Prostate gland (tissue), 2 donors: Measurements from ENCODE around the gene NFKBIL1.

Source experiments
- POLR2AphosphoS5 ChIP-seq: sonication (generic); formaldehyde crosslinking; IDR thresholded peaks from one replicate; pipeline ENCODE4 v1.6.1; 2017; ENCODE audit warnings: antibody characterized with exemption
- TF ChIP-seq, protein P1 (sequence below), 4 experiments: fragments of 200-600 bp in 2 of 4; fragments of 450-650 bp in 2 of 4; sonication (generic) in 2 of 4; IDR thresholded peaks; 1 replicate in 3 of 4; 2 replicates in 1 of 4; pipeline ENCODE4 v1.5.1; 2016 to 2019; ENCODE audit warnings: antibody characterized with exemption in 4 of 4, mild to moderate bottlenecking in 2 of 4, moderate library complexity in 2 of 4

DNA sequence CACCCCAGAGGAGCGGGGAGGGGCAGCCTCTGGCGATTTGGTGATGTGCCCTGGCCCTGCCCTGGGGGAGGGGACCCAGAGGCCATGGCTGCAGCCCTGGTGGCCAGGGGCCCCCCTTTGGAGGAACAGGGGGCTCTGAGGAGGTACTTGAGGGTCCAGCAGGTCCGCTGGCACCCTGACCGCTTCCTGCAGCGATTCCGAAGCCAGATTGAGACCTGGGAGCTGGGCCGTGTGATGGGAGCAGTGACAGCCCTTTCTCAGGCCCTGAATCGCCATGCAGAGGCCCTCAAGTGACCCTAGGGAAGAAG lies 10.9 kb downstream of the NFKBIL1 start:
- TF ChIP-seq, protein P1, sequence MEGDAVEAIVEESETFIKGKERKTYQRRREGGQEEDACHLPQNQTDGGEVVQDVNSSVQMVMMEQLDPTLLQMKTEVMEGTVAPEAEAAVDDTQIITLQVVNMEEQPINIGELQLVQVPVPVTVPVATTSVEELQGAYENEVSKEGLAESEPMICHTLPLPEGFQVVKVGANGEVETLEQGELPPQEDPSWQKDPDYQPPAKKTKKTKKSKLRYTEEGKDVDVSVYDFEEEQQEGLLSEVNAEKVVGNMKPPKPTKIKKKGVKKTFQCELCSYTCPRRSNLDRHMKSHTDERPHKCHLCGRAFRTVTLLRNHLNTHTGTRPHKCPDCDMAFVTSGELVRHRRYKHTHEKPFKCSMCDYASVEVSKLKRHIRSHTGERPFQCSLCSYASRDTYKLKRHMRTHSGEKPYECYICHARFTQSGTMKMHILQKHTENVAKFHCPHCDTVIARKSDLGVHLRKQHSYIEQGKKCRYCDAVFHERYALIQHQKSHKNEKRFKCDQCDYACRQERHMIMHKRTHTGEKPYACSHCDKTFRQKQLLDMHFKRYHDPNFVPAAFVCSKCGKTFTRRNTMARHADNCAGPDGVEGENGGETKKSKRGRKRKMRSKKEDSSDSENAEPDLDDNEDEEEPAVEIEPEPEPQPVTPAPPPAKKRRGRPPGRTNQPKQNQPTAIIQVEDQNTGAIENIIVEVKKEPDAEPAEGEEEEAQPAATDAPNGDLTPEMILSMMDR (IDR thresholded peaks at IDR 0.05), result no peak
- no peak for TF ChIP-seq POLR2AphosphoS5
